HG03460 (cell line): ENCODE data around the gene RNF150.

ENCODE experiments used
- ATAC-seq: cut with Tn5 transposase; IDR thresholded peaks from one replicate; pipeline ENCODE4 v1.9.1; 2021; ENCODE audit not compliant: unreplicated experiment

Gene RNF150

GRCh38 chr4:140869446-140869845, 263.8 kb downstream of the RNF150 start:
- no peak for ATAC-seq

- ATAC-seq: no peak
Observed at GRCh38 chr4:140867356-140867755, 265.9 kb downstream of the RNF150 start.

DNA sequence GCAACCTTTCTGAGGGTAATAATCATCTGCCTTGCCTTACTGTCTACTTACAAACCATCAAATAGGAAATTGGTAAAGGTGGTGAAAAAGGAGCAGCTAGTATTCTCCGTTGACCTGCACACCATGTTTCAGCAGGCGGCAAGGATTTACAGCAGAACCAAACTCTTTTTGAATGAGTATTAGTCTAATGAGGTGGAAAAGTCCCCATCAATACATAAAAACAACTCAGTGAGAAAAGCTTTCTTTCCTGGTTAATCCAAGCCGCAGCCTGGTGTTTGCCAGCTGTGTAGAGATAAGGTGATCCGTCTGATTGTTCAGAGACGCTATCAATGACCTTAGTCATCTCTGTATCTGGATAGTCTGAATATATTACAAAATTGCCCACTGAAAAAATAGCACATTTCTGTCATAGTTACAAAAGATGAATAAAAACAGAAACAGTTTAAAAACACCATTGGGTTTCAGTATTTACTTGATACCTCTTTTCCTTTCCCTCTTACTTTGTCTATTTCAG, 266.7 kb downstream of the RNF150 start:
- ATAC-seq: no peak

GRCh38 chr4:140865253-140866217, 267.7 kb downstream of the RNF150 start:
- no peak for ATAC-seq

- no peak for ATAC-seq
Observed at GRCh38 chr4:140863197-140863596, 270.1 kb downstream of the RNF150 start.

- no peak for ATAC-seq
Observed at GRCh38 chr4:140862177-140862442, 271.2 kb downstream of the RNF150 start.

GRCh38 chr4:140861359-140862176, 271.7 kb downstream of the RNF150 start:
- no peak for ATAC-seq

GRCh38 chr4:140858897-140859296, 274.4 kb downstream of the RNF150 start:
- no peak for ATAC-seq

GRCh38 chr4:140857111-140857510, 276.2 kb downstream of the RNF150 start:
- no peak for ATAC-seq

DNA sequence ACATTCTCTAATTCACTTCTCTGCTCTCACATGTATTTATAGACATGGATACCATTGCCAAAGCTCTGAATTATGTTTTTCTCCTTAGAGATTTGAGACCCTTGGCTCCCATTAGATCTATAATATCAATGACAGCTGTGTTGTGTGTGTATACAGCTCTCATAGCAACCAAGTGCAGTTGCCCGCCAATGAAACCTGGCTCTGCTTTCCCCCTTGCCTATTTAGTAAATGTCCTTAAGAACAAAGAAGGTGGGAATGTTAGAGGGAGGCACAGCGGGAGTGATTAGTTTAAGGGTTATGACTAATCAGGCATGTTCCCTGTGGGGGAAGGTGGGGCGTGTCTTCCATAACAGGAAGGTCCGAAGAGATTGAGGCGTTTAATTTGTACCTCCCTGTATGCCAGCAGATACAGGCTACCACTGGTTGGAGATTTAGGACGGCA, 276.6 kb downstream of the RNF150 start:
- no peak for ATAC-seq

GRCh38 chr4:140854168-140854567, 279.1 kb downstream of the RNF150 start:
- no peak for ATAC-seq

DNA sequence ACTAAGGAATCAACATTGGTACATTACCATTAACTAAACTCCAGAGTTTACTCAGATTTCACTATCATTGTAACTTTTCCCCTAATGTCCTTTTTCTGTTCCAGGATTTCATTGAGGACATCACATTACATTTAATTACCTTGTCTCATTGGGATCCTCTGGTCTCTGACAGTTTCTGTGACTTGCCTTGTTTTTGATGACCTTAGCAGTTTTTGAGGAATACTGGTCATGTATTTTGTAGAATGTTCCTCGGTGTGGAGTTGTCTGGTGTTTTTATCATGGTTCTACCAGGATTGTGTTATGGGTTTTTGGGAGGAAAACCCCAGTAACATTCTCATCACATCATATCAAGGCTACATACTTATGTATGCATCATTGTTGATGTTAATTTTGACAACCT, 281.5 kb downstream of the RNF150 start:
- no peak for ATAC-seq

- ATAC-seq: peak; percentile 68
Observed at GRCh38 chr4:140851032-140851636, 282.1 kb downstream of the RNF150 start.

GRCh38 chr4:140849526-140849925, 283.7 kb downstream of the RNF150 start:
- no peak for ATAC-seq

DNA sequence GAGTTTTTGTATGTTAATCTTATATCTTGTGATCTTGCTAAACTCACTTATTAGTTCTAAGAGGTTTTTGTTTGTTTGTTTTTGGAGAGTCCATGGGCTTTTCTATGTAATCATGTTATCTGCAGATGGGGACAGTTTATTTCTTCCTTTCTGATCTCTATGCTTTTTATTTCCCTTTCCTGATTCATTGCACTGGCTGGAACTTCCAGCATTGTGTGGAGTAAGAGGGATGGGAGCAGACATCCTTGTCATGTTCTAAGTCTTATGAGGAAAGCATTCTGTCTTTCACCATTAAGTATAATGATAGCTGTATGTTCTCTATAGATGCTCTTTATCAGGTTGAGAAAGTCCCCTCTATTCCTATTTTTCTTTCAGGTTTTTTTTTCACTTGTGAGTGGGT, 286.5 kb downstream of the RNF150 start:
- ATAC-seq: no peak

DNA sequence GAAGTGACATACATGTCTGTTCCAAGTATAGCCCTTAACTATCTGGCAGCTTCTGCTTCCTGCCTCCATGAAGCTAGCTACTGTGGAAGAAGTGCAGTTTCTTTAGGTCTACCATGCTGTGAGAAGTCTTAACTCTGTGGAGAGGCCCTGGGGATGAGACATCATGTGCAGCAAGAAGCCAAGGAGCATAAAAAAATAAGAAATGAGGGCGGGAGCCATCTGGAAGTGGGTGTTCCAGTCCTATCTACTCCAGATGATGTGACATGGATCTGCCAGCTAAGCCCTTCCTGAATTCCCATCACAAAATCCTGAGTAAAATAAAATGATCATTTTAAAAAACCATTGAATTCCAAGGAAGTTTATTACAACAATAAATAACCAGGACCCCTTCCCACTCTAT, 289.2 kb downstream of the RNF150 start:
- no peak for ATAC-seq

DNA sequence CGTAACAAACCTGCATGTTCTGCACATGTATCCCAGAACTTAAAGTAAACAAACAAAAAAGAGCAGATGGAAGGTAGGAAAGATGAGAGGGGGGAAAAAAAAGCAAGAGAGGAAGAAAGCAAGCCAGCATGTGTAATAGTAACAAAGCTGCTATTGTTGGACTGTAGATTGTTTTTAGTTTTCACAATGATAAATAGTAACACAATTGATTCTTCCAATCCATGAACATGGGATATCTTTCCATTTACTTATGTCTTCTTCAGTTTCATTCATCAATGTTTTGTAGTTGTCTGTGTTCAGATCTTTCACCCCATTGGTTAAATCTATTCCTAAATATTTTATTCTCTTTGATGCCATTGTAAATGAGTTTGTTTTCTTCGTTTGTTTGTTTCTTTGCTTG, 292.1 kb downstream of the RNF150 start:
- ATAC-seq: no peak

GRCh38 chr4:140839888-140840790, 293.1 kb downstream of the RNF150 start:
- no peak for ATAC-seq

DNA sequence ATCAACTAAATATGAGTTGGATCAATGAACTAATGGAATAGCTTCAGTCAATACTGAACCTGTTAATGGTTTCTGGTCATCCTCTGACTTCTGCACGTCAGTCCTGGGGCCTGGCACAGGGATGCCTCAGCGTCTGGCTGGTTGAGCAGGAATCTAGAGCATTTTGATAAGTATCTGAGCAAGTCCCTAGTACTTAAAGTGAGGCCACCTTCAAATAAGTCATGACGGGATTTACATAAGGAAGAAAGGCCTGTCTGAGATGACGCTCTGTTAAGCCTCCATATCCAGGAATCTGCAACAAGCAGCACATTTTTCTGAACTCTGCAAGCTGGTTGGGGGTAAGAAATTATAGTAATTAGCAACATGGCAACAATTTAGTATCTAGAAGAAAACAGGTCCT, 293.9 kb downstream of the RNF150 start:
- no peak for ATAC-seq

DNA sequence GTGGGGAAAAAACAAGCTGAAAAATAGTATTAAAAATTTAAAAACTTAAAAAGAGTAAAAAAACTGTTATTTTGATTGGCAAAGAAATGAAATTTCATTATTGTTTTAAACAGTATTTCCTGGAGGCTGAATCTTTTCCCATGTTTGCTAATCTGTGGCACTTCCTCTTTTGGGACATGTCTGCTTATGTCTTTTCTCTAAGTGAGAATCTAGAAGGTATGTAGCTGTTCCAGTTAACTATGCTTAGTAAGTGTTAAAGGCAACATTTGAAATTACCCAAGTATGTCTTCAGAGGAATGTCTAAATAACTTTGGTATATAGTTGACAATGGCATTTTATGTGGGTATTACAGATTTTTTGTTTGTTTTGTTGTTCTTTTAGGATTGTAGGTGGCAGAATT, 295.5 kb downstream of the RNF150 start:
- no peak for ATAC-seq
